ENCODE measurements around the gene FYN.

The FYN gene

DNA sequence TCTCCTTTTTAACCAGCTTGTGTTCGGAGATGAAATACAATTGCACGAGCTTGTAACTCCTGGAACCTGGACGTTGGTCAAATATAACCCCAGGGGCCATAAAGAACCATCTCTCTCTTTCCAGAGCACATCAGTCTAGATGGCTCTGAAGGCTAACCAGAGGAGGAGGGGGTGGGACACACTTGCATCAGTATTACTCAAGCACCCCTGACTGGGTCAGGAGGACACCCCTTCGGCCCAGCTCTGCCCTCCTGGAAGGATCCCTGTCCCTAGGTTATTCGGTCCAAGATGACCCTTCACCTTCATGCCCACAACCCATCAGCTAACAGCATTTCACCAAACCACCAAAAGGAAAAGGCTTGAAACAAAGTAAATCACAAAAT lies 67.1 kb downstream of the FYN start:
- TF ChIP-seq MYC (IDR thresholded peaks at IDR 0.05; ENCODE audit: low read depth, low read length), result no peak
- TF ChIP-seq, protein P1, sequence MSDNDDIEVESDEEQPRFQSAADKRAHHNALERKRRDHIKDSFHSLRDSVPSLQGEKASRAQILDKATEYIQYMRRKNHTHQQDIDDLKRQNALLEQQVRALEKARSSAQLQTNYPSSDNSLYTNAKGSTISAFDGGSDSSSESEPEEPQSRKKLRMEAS (IDR thresholded peaks at IDR 0.05; ENCODE audit: low read depth, low read length), result no peak
- TF ChIP-seq POLR2A (IDR thresholded peaks at IDR 0.05; ENCODE audit: extremely low read depth, insufficient read length), result no peak
- TF ChIP-seq, protein P2, sequence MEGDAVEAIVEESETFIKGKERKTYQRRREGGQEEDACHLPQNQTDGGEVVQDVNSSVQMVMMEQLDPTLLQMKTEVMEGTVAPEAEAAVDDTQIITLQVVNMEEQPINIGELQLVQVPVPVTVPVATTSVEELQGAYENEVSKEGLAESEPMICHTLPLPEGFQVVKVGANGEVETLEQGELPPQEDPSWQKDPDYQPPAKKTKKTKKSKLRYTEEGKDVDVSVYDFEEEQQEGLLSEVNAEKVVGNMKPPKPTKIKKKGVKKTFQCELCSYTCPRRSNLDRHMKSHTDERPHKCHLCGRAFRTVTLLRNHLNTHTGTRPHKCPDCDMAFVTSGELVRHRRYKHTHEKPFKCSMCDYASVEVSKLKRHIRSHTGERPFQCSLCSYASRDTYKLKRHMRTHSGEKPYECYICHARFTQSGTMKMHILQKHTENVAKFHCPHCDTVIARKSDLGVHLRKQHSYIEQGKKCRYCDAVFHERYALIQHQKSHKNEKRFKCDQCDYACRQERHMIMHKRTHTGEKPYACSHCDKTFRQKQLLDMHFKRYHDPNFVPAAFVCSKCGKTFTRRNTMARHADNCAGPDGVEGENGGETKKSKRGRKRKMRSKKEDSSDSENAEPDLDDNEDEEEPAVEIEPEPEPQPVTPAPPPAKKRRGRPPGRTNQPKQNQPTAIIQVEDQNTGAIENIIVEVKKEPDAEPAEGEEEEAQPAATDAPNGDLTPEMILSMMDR (IDR thresholded peaks at IDR 0.05; ENCODE audit: low read depth, low read length), result no peak
- DNase-seq (ENCODE audit: low read depth), result no peak
- no peak overlapping the region for H3K4me3 ChIP-seq (ENCODE audit: low read depth, low read length)

DNA sequence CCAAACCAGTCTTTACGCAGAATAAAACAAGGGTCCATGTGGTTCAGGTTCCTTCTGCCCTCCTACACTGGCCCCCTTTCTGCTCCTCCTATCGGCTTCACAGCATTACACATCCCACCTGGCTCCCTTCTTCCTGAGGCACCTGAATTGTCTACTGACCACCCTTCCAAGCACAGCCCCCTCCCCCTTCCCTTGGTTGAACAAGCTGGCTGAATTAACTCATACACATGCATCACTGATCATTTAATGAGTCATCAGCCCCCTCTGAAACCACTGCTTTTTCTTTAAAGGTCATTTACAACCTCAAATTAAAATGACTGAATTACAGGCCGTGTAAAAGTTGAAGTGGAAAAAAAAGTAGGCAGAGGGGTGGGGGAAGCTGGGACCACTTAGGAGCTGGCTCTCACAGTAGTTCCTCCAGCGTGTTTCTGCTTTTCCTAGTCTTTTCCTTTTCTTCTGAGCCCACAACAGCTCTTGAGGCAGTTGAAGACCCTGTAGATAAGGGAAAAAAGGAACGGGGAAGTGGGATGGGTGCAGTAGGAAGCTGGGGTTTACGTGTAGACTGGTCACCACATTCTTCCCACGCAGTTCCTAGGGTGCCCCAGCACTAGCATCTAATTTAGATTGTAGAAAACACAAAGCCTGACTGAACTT lies 67.6 kb downstream of the FYN start:
- DNase-seq (ENCODE audit: low read depth), result peak; percentile 62
- no peak overlapping the region for H3K4me3 ChIP-seq (ENCODE audit: low read depth, low read length)

DNA sequence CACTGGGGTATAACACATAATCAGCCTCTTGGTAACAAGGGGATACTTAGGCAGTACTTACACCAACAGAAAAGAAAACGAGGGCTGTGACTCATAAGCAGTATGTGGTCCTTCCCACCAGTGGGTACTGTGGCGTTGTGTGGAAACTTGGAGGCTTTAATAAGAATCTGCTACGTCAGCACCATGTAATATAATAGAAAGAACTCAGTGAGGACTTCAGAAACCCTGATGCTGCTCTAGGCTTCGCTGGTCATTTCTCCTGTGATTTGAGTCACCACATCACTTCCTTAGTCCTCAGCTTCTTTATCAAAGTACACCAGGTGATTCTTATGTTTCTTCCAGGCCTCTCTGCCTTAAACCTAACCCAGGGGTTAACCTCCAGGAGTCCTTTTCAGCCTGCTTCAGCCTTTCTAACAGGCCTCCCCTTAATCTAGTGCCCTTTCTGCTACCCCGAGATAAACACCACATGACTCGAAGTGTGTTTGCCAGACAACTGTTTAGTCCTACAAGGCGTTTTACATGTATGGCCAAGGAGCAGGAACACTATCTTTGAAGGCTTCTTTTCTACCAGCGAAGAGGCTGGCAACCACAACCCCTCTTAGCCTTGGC lies 68.5 kb downstream of the FYN start:
- no peak overlapping the region for H3K4me3 ChIP-seq (ENCODE audit: low read depth, low read length)
- peak; percentile 37 for DNase-seq (ENCODE audit: low read depth)
- TF ChIP-seq, protein P2 (IDR thresholded peaks at IDR 0.05; ENCODE audit: low read depth, low read length), result no peak
- TF ChIP-seq, protein P1 (IDR thresholded peaks at IDR 0.05; ENCODE audit: low read depth, low read length), result no peak
- no peak for TF ChIP-seq POLR2A (IDR thresholded peaks at IDR 0.05; ENCODE audit: extremely low read depth, insufficient read length)
- no peak for TF ChIP-seq MYC (IDR thresholded peaks at IDR 0.05; ENCODE audit: low read depth, low read length)

More for the DNA sequence above, 67.6 kb downstream of the FYN start:
- TF ChIP-seq, protein P1 (IDR thresholded peaks at IDR 0.05; ENCODE audit: low read depth, low read length), result no peak
- TF ChIP-seq, protein P2 (IDR thresholded peaks at IDR 0.05; ENCODE audit: low read depth, low read length), result no peak
- TF ChIP-seq MYC (IDR thresholded peaks at IDR 0.05; ENCODE audit: low read depth, low read length) (no peak), POLR2A (IDR thresholded peaks at IDR 0.05; ENCODE audit: extremely low read depth, insufficient read length) (no peak)

DNA sequence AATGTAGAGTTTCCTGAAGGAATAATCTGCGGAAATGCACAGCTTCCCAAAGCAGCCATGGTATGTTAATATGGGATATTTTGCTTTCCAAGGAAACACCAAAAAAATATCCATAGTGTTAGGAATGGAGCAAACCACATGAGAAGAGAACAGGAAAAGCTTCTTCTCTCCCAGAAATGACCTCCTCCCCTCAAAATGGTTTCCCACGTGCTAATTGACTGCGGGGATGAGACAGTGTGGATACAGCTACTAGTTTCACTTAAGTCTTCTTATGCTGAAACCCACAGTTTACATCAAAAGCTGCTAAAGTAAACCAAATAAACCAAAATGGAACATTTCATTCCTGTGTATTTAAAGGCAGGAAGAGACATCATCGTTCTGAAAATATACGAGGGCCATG lies 69.4 kb downstream of the FYN start:
- H3K4me3 ChIP-seq (ENCODE audit: low read depth, low read length), result no peak overlapping the region
- no peak for DNase-seq (ENCODE audit: low read depth)
- no peak for TF ChIP-seq MYC (IDR thresholded peaks at IDR 0.05; ENCODE audit: low read depth, low read length)
- TF ChIP-seq, protein P1 (IDR thresholded peaks at IDR 0.05; ENCODE audit: low read depth, low read length), result no peak

DNA sequence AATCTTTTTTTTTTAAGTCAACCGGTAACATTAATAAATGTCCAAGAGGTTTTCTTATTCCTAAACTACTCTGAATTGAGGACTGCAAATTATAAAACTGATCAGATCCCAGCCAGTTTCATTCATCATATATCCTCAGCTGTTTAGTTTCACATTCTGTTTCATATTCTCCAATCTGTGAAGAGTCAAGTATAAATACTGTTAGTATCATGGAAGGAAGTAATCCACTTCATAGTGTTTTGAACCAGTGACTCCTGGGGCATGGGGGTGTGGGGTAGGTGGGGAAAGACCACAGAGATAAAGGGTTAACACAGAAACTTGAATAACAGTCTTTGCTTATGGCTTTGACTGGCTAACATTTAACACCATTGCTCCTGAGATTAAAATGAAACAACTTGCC lies 69.9 kb downstream of the FYN start:
- H3K4me3 ChIP-seq (ENCODE audit: low read depth, low read length), result no peak overlapping the region
- TF ChIP-seq POLR2A (IDR thresholded peaks at IDR 0.05; ENCODE audit: extremely low read depth, insufficient read length), result no peak
- TF ChIP-seq, protein P1 (IDR thresholded peaks at IDR 0.05; ENCODE audit: low read depth, low read length), result no peak
- TF ChIP-seq, protein P2 (IDR thresholded peaks at IDR 0.05; ENCODE audit: low read depth, low read length), result no peak
- TF ChIP-seq MYC (IDR thresholded peaks at IDR 0.05; ENCODE audit: low read depth, low read length), result no peak
- no peak for DNase-seq (ENCODE audit: low read depth)

DNA sequence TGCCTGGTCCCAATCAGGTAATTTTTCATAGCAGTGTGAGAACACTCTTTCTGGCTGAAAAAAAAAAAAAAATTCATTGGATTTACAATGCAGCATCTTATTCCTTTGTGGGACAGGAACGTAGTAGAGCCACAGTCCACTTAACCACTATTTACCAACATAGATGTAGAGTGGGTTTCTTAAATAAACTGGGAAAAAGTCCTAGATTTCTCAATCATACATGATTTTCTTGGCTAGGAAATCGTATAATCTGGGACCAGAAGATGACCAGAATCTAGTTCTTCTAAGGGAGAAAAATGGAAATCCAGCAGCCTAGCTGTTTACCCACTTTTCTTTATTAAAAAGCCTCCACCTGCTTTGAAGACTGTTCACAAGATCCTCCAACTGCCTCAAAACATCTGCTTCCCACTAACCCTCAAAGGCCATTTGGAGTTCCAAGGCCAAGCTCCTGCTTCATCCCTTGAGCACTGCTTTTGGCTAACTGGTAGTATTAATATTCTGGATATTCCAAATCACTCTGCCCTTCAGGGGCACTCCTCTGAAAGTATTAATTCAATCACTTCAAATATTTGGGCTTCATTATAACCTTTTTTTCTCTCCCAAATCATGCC lies 70.4 kb downstream of the FYN start:
- no peak overlapping the region for H3K4me3 ChIP-seq (ENCODE audit: low read depth, low read length)
- no peak for DNase-seq (ENCODE audit: low read depth)
- no peak for TF ChIP-seq MYC (IDR thresholded peaks at IDR 0.05; ENCODE audit: low read depth, low read length)
- TF ChIP-seq, protein P1 (IDR thresholded peaks at IDR 0.05; ENCODE audit: low read depth, low read length), result no peak
- TF ChIP-seq, protein P2 (IDR thresholded peaks at IDR 0.05; ENCODE audit: low read depth, low read length), result no peak
- no peak for TF ChIP-seq POLR2A (IDR thresholded peaks at IDR 0.05; ENCODE audit: extremely low read depth, insufficient read length)
